Adipocyte (in vitro differentiated cells): ENCODE measurements around the gene TMC5.

Experiments used
- DNase-seq: peaks from one replicate; pipeline ENCODE4 v3.0.0-alpha.2; 2015; ENCODE audit warnings: low read depth
- H3K27me3 ChIP-seq: replicated peaks from 2 replicates; pipeline ENCODE4 v1.7.0; 2013; ENCODE audit warnings: mild to moderate bottlenecking, low read length, moderate library complexity; ENCODE audit not compliant: control insufficient read depth, insufficient read depth
- H3K36me3 ChIP-seq: 2 replicates; pipeline ENCODE4 v1.7.0; 2013; ENCODE audit warnings: low read length, mild to moderate bottlenecking, moderate library complexity; ENCODE audit not compliant: control insufficient read depth, insufficient read depth, severe bottlenecking
- H3K4me1 ChIP-seq: 2 replicates; pipeline ENCODE4 v1.7.0; 2013; ENCODE audit warnings: mild to moderate bottlenecking, low read length, moderate library complexity; ENCODE audit not compliant: control insufficient read depth, insufficient read depth
- H3K4me3 ChIP-seq: 2 replicates; pipeline ENCODE4 v1.7.0; 2013; ENCODE audit warnings: mild to moderate bottlenecking, low read length, moderate library complexity
- H3K9ac ChIP-seq: 2 replicates; pipeline ENCODE4 v1.7.0; 2013; ENCODE audit warnings: mild to moderate bottlenecking, low read length, moderate library complexity
- H3K9me3 ChIP-seq: 2 replicates; pipeline ENCODE4 v1.7.0; 2013; ENCODE audit warnings: mild to moderate bottlenecking, low read length, moderate library complexity; ENCODE audit not compliant: control insufficient read depth

Gene TMC5

GRCh38 chr16:19486750-19487325 lies 69.2 kb downstream of the TMC5 start:
- peaks cover 5% of the 10 kb centered on the region for H3K27me3 ChIP-seq
- no peaks in the 10 kb centered on the region for H3K9me3 ChIP-seq
- no peak overlapping the region for H3K4me3 ChIP-seq
- DNase-seq: no peak
- H3K4me1 ChIP-seq: peaks cover 8% of the 10 kb centered on the region
- no peak overlapping the region for H3K9ac ChIP-seq
- H3K36me3 ChIP-seq: no peaks in the 10 kb centered on the region

GRCh38 chr16:19488213-19488640 lies 70.5 kb downstream of the TMC5 start:
- Histone ChIP-seq H3K4me3 (no peak overlapping the region), H3K27me3 (peaks cover 5% of the 10 kb centered on the region), H3K9ac (no peak overlapping the region), H3K4me1 (peaks cover 8% of the 10 kb centered on the region), H3K9me3 (no peaks in the 10 kb centered on the region), H3K36me3 (no peaks in the 10 kb centered on the region)
- DNase-seq: no peak

DNA sequence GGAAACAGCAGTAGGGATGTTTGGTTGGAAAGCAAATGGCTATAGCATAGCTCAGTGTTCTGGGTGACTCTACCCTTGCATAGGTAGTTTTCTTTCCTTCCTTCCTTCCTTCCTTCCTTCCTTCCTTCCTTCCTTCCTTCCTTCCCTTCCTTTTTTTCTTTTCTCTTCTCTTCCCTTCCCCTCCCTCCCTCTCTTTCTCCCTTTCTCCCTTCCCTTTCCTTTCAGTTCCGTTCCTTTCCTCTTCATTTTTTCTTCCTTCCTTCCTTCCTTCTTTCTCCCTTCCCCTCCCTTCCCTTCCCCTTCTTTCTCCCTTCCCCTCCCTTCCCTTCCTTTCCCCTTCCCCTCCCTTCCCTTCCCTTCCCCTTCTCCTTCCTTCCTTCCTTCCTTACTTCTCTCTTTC lies 72.9 kb downstream of the TMC5 start:
- Histone ChIP-seq H3K36me3 (no peaks in the 10 kb centered on the region), H3K27me3 (peaks cover 5% of the 10 kb centered on the region), H3K9me3 (no peaks in the 10 kb centered on the region), H3K9ac (no peak overlapping the region), H3K4me1 (peaks cover 8% of the 10 kb centered on the region), H3K4me3 (no peak overlapping the region)
- no peak for DNase-seq

GRCh38 chr16:19497176-19497575 lies 79.5 kb downstream of the TMC5 start:
- no peaks in the 10 kb centered on the region for H3K27me3 ChIP-seq
- no peak overlapping the region for H3K9ac ChIP-seq
- no peaks in the 10 kb centered on the region for H3K4me1 ChIP-seq
- no peaks in the 10 kb centered on the region for H3K9me3 ChIP-seq
- peaks cover 24% of the 10 kb centered on the region for H3K36me3 ChIP-seq
- DNase-seq: no peak
- no peak overlapping the region for H3K4me3 ChIP-seq

GRCh38 chr16:19499006-19499405 lies 81.3 kb downstream of the TMC5 start:
- no peak for DNase-seq
- H3K36me3 ChIP-seq: peaks cover 42% of the 10 kb centered on the region
- H3K4me1 ChIP-seq: no peaks in the 10 kb centered on the region
- H3K4me3 ChIP-seq: no peak overlapping the region
- H3K9me3 ChIP-seq: no peaks in the 10 kb centered on the region
- H3K9ac ChIP-seq: no peak overlapping the region
- no peaks in the 10 kb centered on the region for H3K27me3 ChIP-seq

- no peak overlapping the region for H3K9ac ChIP-seq
- H3K4me3 ChIP-seq: no peak overlapping the region
- no peaks in the 10 kb centered on the region for H3K4me1 ChIP-seq
- H3K36me3 ChIP-seq: peaks cover 47% of the 10 kb centered on the region
- no peak for DNase-seq
- no peaks in the 10 kb centered on the region for H3K27me3 ChIP-seq
- H3K9me3 ChIP-seq: no peaks in the 10 kb centered on the region
Observed at GRCh38 chr16:19499481-19499880, 81.8 kb downstream of the TMC5 start.

- H3K4me1 ChIP-seq: peaks cover 10% of the 10 kb centered on the region
- H3K9ac ChIP-seq: no peak overlapping the region
- no peak overlapping the region for H3K4me3 ChIP-seq
- H3K9me3 ChIP-seq: no peaks in the 10 kb centered on the region
- H3K27me3 ChIP-seq: no peaks in the 10 kb centered on the region
- peaks cover 75% of the 10 kb centered on the region for H3K36me3 ChIP-seq
- peak; percentile 82 for DNase-seq
Observed at GRCh38 chr16:19502395-19503131, 84.9 kb downstream of the TMC5 start.

DNA sequence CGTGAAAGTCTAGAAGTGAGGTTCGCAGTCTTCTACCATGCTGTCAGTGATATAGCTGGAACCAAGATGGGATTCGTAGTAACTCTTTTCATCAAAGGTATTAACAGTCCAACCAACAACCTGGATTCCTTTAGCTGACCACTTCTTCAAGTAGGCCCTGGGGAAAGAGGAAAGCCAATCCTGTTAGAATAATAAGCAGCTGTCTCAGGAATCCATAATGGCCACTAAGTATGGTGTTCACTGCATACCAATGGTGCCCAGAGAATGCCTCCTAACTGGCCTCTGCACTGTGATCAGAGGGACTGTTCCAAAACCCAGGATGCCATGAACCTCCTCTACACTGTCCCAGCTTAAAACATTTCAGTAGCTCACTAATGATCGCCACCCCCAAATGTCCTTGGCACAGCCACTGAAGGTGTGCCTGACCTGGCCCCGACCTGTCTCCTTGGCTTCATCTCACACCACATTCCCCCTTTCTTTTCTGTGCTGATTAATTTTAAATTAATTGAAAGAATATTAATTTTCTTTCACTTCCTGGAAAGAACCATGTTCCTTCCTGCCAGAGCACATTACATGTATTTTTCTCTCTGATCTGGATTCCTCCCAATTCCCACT lies 85.9 kb downstream of the TMC5 start:
- no peak overlapping the region for H3K9ac ChIP-seq
- no peaks in the 10 kb centered on the region for H3K9me3 ChIP-seq
- H3K27me3 ChIP-seq: no peaks in the 10 kb centered on the region
- peaks cover 83% of the 10 kb centered on the region for H3K36me3 ChIP-seq
- peaks cover 20% of the 10 kb centered on the region for H3K4me1 ChIP-seq
- no peak for DNase-seq
- H3K4me3 ChIP-seq: no peak overlapping the region

- peak; percentile 28 for DNase-seq
- Histone ChIP-seq H3K27me3 (no peaks in the 10 kb centered on the region), H3K4me1 (peaks cover 23% of the 10 kb centered on the region), H3K9ac (no peak overlapping the region), H3K9me3 (no peaks in the 10 kb centered on the region), H3K4me3 (no peak overlapping the region), H3K36me3 (peaks cover 87% of the 10 kb centered on the region)
Observed at GRCh38 chr16:19505600-19506303, 88.1 kb downstream of the TMC5 start.

DNA sequence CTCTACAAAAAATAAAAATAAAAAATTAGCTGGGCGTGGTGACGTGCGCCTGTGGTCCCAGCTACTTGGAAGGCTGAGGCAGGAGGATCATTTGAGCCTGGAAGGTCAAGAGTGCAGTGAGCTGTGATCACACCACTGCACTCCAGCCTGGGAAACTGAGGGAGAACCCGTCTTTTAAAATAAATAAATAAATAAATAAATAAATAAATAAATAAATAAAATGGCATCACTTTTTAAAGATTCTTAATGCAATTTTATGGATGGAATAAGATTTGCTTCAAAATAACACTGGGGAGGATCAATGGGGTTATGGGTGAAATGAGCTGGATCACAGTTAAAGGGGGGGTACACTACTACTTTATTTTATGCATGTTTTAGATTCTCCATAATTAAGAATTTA lies 89.3 kb downstream of the TMC5 start:
- no peaks in the 10 kb centered on the region for H3K9me3 ChIP-seq
- no peak overlapping the region for H3K4me3 ChIP-seq
- DNase-seq: no peak
- no peaks in the 10 kb centered on the region for H3K27me3 ChIP-seq
- no peak overlapping the region for H3K9ac ChIP-seq
- H3K36me3 ChIP-seq: peaks cover 78% of the 10 kb centered on the region
- H3K4me1 ChIP-seq: peaks cover 23% of the 10 kb centered on the region

DNA sequence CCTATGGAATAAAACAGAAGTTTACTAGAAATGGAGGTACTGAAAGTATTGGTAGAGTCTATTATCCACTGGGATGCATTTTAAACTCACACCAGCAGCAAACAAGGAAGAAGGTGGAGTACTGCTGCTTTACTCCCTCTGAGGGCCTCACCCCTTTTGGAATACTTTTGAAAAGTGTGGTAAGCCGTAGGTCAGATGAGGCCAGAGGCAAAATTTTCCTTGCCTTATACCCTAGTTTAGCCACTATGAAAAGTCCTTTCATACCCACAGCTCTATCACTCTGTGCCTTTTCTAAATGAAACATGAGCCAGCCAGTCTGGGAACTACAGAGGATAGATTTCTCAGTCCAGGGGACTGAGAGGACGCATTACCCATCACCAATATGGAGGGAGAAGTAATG lies 90.2 kb downstream of the TMC5 start:
- no peaks in the 10 kb centered on the region for H3K9me3 ChIP-seq
- no peaks in the 10 kb centered on the region for H3K27me3 ChIP-seq
- DNase-seq: no peak
- H3K4me1 ChIP-seq: peaks cover 23% of the 10 kb centered on the region
- peak overlapping the region; percentile 38 for H3K9ac ChIP-seq
- H3K36me3 ChIP-seq: peaks cover 73% of the 10 kb centered on the region
- H3K4me3 ChIP-seq: no peak overlapping the region
